ENCODE results near the gene CTRB1. TPM values are rescaled to one million over a fixed set of nuclear protein-coding genes. Genes with fewer than 3 reads are reported as not detected.

CTRB1 gene
- total RNA-seq, 6 experiments from 2014 or later = not detected

DNA sequence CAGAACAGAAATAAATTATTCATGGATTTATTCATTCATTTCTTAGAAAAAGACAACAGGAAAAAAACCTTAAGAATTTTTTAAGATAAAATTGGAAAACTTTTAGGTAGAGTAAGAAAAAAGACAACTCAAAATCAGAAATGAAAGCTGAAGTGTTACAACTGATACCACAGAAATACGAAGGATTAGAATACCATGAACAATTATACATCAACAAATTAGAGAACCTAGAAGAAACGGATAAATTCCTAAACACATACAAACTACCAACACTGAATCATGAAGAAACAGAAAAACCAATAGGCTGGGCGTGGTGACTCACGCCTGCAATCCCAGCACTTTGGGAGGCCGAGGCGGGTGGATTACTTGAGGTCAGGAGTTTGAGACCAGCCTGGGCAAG lies 39.6 kb upstream of the CTRB1 start:
- Mint-ChIP-seq H3K36me3 (ENCODE audit: low read depth) (peaks cover 24% of the 10 kb centered on the region), H3K27ac (no peak overlapping the region)
- DNase-seq = no peak

DNA sequence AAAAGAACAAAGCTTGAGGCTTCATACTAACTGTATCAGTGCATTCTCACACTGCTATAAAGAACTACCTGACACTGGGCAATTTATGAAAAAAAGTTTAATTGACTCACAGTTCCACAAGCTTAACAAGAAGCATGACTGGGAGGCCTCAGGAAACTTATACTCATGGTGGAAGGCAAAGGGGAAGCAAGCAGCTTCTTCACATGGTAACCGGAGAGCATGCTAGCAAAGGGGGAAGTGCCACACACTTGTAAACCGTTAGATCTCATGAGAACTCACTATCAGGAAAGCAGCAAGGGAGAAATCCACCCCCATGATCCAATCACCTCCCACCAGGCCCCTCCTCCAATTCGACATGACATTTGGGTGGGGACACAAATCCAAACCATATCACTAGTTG lies 37.2 kb upstream of the CTRB1 start:
- TF ChIP-seq, protein P1, sequence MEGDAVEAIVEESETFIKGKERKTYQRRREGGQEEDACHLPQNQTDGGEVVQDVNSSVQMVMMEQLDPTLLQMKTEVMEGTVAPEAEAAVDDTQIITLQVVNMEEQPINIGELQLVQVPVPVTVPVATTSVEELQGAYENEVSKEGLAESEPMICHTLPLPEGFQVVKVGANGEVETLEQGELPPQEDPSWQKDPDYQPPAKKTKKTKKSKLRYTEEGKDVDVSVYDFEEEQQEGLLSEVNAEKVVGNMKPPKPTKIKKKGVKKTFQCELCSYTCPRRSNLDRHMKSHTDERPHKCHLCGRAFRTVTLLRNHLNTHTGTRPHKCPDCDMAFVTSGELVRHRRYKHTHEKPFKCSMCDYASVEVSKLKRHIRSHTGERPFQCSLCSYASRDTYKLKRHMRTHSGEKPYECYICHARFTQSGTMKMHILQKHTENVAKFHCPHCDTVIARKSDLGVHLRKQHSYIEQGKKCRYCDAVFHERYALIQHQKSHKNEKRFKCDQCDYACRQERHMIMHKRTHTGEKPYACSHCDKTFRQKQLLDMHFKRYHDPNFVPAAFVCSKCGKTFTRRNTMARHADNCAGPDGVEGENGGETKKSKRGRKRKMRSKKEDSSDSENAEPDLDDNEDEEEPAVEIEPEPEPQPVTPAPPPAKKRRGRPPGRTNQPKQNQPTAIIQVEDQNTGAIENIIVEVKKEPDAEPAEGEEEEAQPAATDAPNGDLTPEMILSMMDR (IDR thresholded peaks at IDR 0.05) = no peak
- no peak overlapping the region for H3K4me3 Mint-ChIP-seq
- no peak for DNase-seq
- H3K27ac Mint-ChIP-seq = no peak overlapping the region
- peaks cover 20% of the 10 kb centered on the region for H3K36me3 Mint-ChIP-seq (ENCODE audit: low read depth)
- H3K9me3 Mint-ChIP-seq = peaks cover 59% of the 10 kb centered on the region
- H3K4me1 Mint-ChIP-seq (ENCODE audit: low read depth) = no peaks in the 10 kb centered on the region
- peaks cover 8% of the 10 kb centered on the region for H3K27me3 Mint-ChIP-seq (ENCODE audit: insufficient read depth)

More for the DNA sequence above, 39.6 kb upstream of the CTRB1 start:
- TF ChIP-seq, protein P1 (IDR thresholded peaks at IDR 0.05) = no peak
- Mint-ChIP-seq H3K27me3 (ENCODE audit: insufficient read depth) (peaks cover 4% of the 10 kb centered on the region), H3K4me1 (ENCODE audit: low read depth) (no peaks in the 10 kb centered on the region), H3K9me3 (peaks cover 65% of the 10 kb centered on the region), H3K4me3 (no peak overlapping the region)

DNA sequence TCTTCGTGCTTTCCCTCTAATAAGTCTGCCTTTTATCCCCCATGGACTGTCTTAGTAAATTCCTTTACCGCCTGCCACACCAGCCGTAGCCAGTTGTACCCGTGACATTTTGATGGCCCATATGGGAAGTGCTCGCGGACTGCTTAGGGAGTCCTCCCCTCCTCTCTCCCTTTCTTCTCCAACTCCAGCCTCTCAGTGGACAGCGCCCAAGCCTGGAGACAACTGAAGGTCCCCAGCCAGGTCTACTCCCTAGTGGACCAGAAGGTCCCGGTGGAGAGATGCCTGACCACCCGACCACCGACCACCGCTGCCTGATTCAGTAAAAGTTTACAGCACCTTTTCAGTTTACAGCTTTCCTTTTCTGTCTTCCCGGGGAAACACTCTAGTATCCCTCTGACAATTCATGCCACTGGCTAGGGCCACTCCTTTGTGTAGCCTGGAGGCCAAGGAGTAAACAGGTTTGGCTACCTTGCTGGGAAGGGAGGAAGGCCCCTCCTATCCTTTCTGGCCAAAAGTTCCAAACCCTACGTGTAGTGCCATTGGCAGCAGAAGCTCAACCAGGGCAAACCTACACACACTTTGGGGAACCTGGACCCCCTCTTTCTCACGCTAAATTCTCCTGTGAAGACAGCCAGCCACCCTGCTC lies 29.8 kb upstream of the CTRB1 start:
- Mint-ChIP-seq H3K4me1 (ENCODE audit: low read depth) (no peaks in the 10 kb centered on the region), H3K36me3 (ENCODE audit: low read depth) (peaks cover 10% of the 10 kb centered on the region)

DNA sequence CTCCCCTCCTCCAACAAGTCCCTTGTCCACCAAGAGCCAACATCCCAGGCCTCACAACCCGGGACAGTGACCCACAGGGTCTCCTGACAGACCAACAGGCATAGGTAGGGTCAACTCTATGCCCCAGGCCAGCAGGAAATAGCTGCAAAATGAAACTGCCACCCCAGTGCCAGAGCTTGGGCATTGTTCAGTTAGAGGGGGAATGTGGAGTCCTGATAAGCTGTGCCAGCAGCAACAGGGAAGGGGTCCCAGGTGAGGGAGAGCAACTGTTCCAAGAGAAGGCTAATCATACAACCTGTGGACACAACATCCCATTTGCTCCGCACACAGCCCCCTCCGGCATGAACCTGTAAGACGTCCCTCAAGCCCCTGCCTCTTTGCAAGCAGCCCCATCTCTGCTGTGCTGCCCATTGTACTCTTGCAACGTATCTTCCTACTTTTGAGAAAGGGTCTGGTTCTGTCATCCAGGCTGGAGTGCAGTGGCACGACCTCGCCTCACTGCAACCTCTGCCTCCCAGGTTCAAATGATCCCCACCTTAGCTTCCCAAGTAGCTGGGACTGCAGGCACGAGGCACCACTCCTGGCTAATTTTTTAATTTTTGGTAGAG lies 29.0 kb upstream of the CTRB1 start:
- no peak for DNase-seq
- peaks cover 25% of the 10 kb centered on the region for H3K9me3 Mint-ChIP-seq
- H3K27ac Mint-ChIP-seq = no peak overlapping the region
- peaks cover 16% of the 10 kb centered on the region for H3K27me3 Mint-ChIP-seq (ENCODE audit: insufficient read depth)
- peaks cover 8% of the 10 kb centered on the region for H3K36me3 Mint-ChIP-seq (ENCODE audit: low read depth)
- no peaks in the 10 kb centered on the region for H3K4me1 Mint-ChIP-seq (ENCODE audit: low read depth)
- TF ChIP-seq, protein P1 (IDR thresholded peaks at IDR 0.05) = no peak
- H3K4me3 Mint-ChIP-seq = no peak overlapping the region

More for the DNA sequence above, 29.8 kb upstream of the CTRB1 start:
- no peak for DNase-seq
- Mint-ChIP-seq H3K27ac (no peak overlapping the region), H3K4me3 (no peak overlapping the region), H3K27me3 (ENCODE audit: insufficient read depth) (peaks cover 16% of the 10 kb centered on the region), H3K9me3 (peaks cover 27% of the 10 kb centered on the region)
- TF ChIP-seq, protein P1 (IDR thresholded peaks at IDR 0.05) = no peak

DNA sequence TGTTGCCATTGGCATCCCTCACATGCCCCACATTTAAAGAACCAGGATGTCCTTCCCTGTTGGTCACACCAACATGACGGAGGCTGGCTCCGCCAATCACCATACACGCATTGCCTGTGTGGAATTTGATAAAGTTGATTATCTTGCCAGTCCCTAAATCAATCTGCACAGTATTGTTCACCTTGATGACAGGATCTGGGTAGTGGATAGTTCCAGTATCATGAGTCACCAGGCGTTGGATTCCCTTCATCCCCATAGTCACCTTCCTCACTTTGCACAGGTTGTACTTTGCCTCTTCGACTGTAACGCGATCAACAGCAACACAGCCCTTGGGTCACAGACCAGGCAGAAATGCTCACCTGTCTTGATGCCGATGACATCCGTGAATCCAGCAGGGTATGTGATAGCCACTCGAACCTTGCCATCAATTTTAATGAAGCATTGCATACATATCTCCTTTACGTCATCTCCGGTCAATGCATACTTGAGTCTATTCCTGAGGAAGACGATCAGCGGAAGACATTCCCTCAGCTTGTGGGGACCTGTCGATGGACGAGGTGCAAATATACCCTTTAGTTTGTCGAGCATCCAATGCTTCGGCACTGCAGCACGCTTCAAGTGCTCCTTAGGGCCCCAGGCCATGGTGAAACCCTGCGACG lies 26.1 kb upstream of the CTRB1 start:
- Mint-ChIP-seq H3K27ac (no peak overlapping the region), H3K36me3 (ENCODE audit: low read depth) (peaks cover 5% of the 10 kb centered on the region; the same call in 1 of the 2 replicates), H3K4me3 (no peak overlapping the region), H3K9me3 (peaks cover 5% of the 10 kb centered on the region; the same call in 1 of the 2 replicates), H3K4me1 (ENCODE audit: low read depth) (peaks cover 2% of the 10 kb centered on the region), H3K27me3 (ENCODE audit: insufficient read depth) (peaks cover 23% of the 10 kb centered on the region)
- no peak for DNase-seq
- TF ChIP-seq, protein P1 (IDR thresholded peaks at IDR 0.05) = no peak

All from HFFc6 (cell line).